ENCODE data around the gene FAM76A. TPM values are rescaled to one million over a fixed set of nuclear protein-coding genes. Genes with fewer than 3 reads are reported as not detected.
A peak's percentile ranks its signal among the peaks of the same experiment; 100 is the strongest.
"Not testable (repeated sequence)": the region's sequence is repeated elsewhere in the genome, so short reads cannot be mapped to it uniquely, and the experiment has no call there.

Gene FAM76A
- total RNA-seq, 3 donors from 2014 or later: 10.3 to 13.0 (median 11.0) TPM

DNA sequence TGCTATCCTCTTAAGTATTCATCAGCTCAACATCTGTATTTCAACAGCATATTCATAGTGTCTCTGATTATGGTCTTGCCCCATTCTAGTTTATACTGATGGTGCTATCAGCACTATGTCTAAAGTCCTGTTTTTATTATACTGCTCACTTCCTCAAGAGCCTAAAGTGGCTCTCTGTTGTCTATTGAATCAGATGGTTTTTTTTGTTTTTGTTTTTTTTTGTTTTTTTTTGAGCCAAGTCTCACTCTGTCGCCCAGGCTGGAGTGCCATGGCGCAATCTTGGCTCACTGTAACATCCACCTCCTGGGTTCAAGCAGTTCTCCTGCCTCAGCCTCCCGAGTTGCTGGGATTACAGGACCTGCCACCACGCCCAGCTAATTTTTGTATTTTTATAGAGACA, 53.4 kb downstream of the FAM76A start:
- H3K4me1 Mint-ChIP-seq (ENCODE audit: low read depth): peaks cover 22% of the 10 kb centered on the region
- no peak for DNase-seq
- H3K4me3 Mint-ChIP-seq: no peak overlapping the region
- H3K27me3 Mint-ChIP-seq (ENCODE audit: low read depth): no peaks in the 10 kb centered on the region
- no peaks in the 10 kb centered on the region for H3K9me3 Mint-ChIP-seq
- peaks cover 14% of the 10 kb centered on the region for H3K36me3 Mint-ChIP-seq (ENCODE audit: insufficient read depth)
- no peak for ATAC-seq

DNA sequence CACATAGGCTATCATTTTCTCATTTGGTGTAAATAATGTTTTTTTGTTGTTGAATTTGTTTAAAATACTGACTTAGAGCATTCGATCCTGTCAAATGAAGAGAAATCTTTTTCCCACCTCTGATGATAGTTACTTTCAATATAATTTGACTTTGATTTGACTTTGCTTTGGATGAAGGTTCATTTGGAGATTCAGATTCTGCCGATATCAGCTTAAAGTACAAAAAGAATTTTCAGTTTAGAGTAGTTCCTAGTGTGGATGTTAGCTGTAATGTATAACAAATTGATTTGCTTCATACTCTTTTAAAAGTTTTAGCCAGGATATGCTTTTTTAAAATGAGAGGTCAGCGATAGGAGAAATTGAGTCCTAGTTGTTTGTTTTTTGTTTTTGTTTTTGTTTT, 57.2 kb downstream of the FAM76A start:
- Mint-ChIP-seq H3K27me3 (ENCODE audit: low read depth) (no peaks in the 10 kb centered on the region), H3K4me1 (ENCODE audit: low read depth) (peaks cover 19% of the 10 kb centered on the region), H3K36me3 (ENCODE audit: insufficient read depth) (peaks cover 4% of the 10 kb centered on the region), H3K4me3 (no peak overlapping the region), H3K9me3 (no peaks in the 10 kb centered on the region)
- ATAC-seq: no peak
- DNase-seq: no peak

DNA sequence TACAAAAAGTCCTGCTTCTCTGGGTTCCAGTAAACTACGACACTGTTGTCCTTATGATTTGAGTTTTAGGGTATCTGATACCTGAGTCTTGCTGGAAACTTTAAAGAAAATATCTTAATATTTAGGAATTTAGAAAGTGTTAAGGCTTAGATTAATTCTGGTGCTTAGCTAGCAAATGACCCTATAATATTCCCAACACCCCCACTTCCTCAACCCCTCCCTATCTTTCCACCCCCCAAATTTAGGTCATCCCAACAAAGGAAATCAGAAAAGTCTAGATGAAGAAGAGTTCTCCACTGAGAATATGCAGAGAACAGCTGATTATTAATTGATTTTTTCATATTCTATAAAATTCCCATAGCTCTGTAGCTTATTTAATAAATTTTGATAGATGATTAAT, 58.9 kb downstream of the FAM76A start:
- Mint-ChIP-seq H3K9me3 (no peaks in the 10 kb centered on the region), H3K4me3 (no peak overlapping the region), H3K36me3 (ENCODE audit: insufficient read depth) (peaks cover 5% of the 10 kb centered on the region), H3K27me3 (ENCODE audit: low read depth) (no peaks in the 10 kb centered on the region), H3K4me1 (ENCODE audit: low read depth) (peaks cover 16% of the 10 kb centered on the region)
- DNase-seq: no peak
- no peak for ATAC-seq

GRCh38 chr1:27785781-27786455, 60.2 kb downstream of the FAM76A start:
- H3K36me3 Mint-ChIP-seq (ENCODE audit: insufficient read depth): peaks cover 13% of the 10 kb centered on the region
- H3K4me1 Mint-ChIP-seq (ENCODE audit: low read depth): peaks cover 16% of the 10 kb centered on the region
- no peak for DNase-seq
- H3K4me3 Mint-ChIP-seq: no peak overlapping the region
- no peak for ATAC-seq
- H3K9me3 Mint-ChIP-seq: no peaks in the 10 kb centered on the region
- no peaks in the 10 kb centered on the region for H3K27me3 Mint-ChIP-seq (ENCODE audit: low read depth)

DNA sequence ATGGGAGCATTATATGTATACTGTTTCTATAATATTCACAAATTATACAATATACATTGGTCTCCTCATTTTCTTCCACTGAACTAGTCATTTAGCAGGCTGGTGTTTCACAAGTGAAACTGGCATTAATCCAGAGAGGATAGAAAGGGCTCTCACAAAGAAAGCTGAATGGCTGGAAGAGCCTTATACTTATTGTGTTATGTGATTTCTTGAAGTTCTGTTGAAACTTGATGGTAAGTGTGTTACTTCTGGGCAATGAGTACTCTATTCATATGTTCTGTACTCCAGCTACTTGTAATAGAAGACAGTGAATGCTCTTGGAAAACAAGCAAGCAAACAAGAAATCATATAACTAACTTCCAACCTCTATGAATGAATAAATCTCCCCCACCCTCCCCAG, 62.1 kb downstream of the FAM76A start:
- peaks cover 15% of the 10 kb centered on the region for H3K4me1 Mint-ChIP-seq (ENCODE audit: low read depth)
- DNase-seq: no peak

DNA sequence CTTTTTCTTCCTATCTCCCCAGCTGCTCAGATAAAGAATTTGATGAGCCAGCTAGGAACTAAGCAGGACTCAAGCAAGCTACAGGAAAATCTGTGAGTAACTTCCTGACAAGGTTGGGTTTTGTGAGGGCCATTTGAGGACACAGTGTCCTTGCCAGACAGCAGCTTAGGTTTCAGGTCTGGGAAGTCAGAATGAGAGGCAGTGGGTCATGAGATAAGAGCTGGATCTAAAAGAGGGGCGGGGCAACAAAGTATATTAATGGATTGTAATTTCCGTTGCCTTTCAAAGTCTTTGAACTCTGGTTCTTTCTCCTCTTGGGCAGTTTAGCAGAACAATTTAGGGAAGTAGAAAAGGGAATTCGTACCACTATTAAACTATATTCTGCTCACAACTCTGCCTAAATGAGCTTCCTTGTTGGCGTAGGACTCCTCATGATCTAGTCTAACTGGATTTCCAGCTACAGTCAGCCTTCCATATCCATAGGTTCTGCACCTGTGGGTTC, 63.8 kb downstream of the FAM76A start:
- peaks cover 23% of the 10 kb centered on the region for H3K36me3 Mint-ChIP-seq (ENCODE audit: insufficient read depth)
- no peak for DNase-seq
- no peak for ATAC-seq
- H3K4me1 Mint-ChIP-seq (ENCODE audit: low read depth): peaks cover 13% of the 10 kb centered on the region
- no peaks in the 10 kb centered on the region for H3K9me3 Mint-ChIP-seq
- H3K4me3 Mint-ChIP-seq: no peak overlapping the region
- H3K27me3 Mint-ChIP-seq (ENCODE audit: low read depth): no peaks in the 10 kb centered on the region

More for the DNA sequence above, 62.1 kb downstream of the FAM76A start:
- no peak for ATAC-seq
- Mint-ChIP-seq H3K36me3 (ENCODE audit: insufficient read depth) (peaks cover 13% of the 10 kb centered on the region), H3K4me3 (no peak overlapping the region), H3K9me3 (no peaks in the 10 kb centered on the region), H3K27me3 (ENCODE audit: low read depth) (no peaks in the 10 kb centered on the region)

GRCh38 chr1:27790270-27790669, 64.5 kb downstream of the FAM76A start:
- not testable (repeated sequence) for H3K4me3 Mint-ChIP-seq; H3K27me3 Mint-ChIP-seq (ENCODE audit: low read depth); H3K4me1 Mint-ChIP-seq (ENCODE audit: low read depth); H3K9me3 Mint-ChIP-seq; DNase-seq; ATAC-seq
- H3K36me3 Mint-ChIP-seq (ENCODE audit: insufficient read depth): peaks cover 26% of the 10 kb centered on the region

DNA sequence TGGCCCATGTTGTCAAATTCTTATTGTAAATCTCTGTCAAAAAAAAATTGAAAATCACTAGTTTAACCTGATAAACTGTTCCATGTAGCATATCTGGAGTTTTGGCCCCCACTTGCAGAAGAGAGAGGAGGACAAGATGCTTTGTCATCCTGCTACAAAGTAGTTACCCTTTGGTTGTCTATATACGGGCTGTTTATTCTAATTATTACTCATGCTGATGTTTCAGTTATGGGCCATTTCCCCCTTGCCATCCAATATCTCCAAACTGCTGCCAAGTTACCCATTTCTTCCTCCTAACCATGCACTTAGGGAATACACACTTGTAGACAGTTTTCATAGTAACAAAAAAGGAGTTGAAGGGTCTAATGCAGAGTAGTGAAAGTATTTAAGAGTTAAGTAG, 69.8 kb downstream of the FAM76A start:
- H3K9me3 Mint-ChIP-seq: no peaks in the 10 kb centered on the region
- no peaks in the 10 kb centered on the region for H3K4me1 Mint-ChIP-seq (ENCODE audit: low read depth)
- H3K4me3 Mint-ChIP-seq: no peak overlapping the region
- ATAC-seq: no peak
- H3K27me3 Mint-ChIP-seq (ENCODE audit: low read depth): no peaks in the 10 kb centered on the region
- no peak for DNase-seq
- H3K36me3 Mint-ChIP-seq (ENCODE audit: insufficient read depth): peaks cover 34% of the 10 kb centered on the region

DNA sequence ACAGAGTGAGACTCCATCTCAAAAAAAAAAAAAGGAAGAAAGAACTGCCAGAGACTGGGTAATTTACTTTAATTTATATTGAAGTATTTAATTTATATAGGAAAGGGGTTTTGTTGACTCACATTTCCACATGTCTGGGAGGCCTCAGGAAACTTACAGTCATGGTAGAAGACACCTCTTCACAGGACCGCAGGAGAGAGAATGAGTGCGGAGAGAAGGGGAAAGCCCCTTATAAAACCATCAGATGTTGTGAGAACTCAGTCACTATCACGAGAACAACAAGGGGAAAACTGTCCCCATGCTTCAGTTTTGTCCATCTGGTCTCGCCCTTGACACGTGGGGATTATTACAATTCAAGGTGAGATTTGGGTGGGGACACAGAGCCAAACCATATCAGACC, 79.0 kb downstream of the FAM76A start:
- H3K27me3 Mint-ChIP-seq (ENCODE audit: low read depth): no peaks in the 10 kb centered on the region
- no peak for DNase-seq
- H3K36me3 Mint-ChIP-seq (ENCODE audit: insufficient read depth): peaks cover 28% of the 10 kb centered on the region
- peaks cover 3% of the 10 kb centered on the region for H3K4me1 Mint-ChIP-seq (ENCODE audit: low read depth)
- H3K4me3 Mint-ChIP-seq: no peak overlapping the region
- no peaks in the 10 kb centered on the region for H3K9me3 Mint-ChIP-seq
- peak; percentile 51 to 74 for ATAC-seq

DNA sequence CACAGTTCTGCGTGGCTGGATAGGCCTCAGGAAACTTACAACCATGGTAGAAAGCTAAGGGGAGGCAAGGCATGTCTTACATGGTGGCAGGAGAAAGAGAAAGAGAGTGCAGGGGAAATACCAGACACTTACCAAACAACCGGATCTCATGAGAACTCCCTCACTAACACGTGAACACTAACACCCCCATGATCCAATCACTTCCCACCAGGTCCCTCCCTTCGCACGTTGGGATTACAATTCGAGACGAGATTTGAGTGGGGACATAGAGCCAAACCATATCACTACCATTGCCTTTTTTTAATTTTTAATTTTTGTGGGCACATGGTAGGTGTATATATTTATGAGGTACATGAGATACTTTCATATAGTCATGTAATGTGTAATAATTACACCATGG, 81.0 kb downstream of the FAM76A start:
- no peak overlapping the region for H3K4me3 Mint-ChIP-seq
- peaks cover 3% of the 10 kb centered on the region for H3K4me1 Mint-ChIP-seq (ENCODE audit: low read depth)
- ATAC-seq: no peak

GRCh38 chr1:27807385-27807784, 81.6 kb downstream of the FAM76A start:
- ATAC-seq: no peak
- Mint-ChIP-seq H3K27me3 (ENCODE audit: low read depth) (no peaks in the 10 kb centered on the region), H3K36me3 (ENCODE audit: insufficient read depth) (peaks cover 23% of the 10 kb centered on the region), H3K4me3 (no peak overlapping the region), H3K4me1 (ENCODE audit: low read depth) (peaks cover 3% of the 10 kb centered on the region), H3K9me3 (no peaks in the 10 kb centered on the region)
- no peak for DNase-seq

More for the DNA sequence above, 81.0 kb downstream of the FAM76A start:
- Mint-ChIP-seq H3K36me3 (ENCODE audit: insufficient read depth) (peaks cover 27% of the 10 kb centered on the region), H3K9me3 (no peaks in the 10 kb centered on the region), H3K27me3 (ENCODE audit: low read depth) (no peaks in the 10 kb centered on the region)
- DNase-seq: no peak

- not testable (repeated sequence) for ATAC-seq; H3K4me1 Mint-ChIP-seq (ENCODE audit: low read depth); H3K4me3 Mint-ChIP-seq; DNase-seq; H3K27me3 Mint-ChIP-seq (ENCODE audit: low read depth); H3K9me3 Mint-ChIP-seq
- H3K36me3 Mint-ChIP-seq (ENCODE audit: insufficient read depth): peaks cover 21% of the 10 kb centered on the region
These were observed 82.4 kb downstream of the FAM76A start for GRCh38 chr1:27808131-27808530.

GRCh38 chr1:27809883-27810282, 84.1 kb downstream of the FAM76A start:
- Mint-ChIP-seq H3K27me3 (ENCODE audit: low read depth) (no peaks in the 10 kb centered on the region), H3K9me3 (no peaks in the 10 kb centered on the region), H3K36me3 (ENCODE audit: insufficient read depth) (peaks cover 16% of the 10 kb centered on the region), H3K4me3 (no peak overlapping the region), H3K4me1 (ENCODE audit: low read depth) (peaks cover under 1% of the 10 kb centered on the region)
- no peak for DNase-seq
- no peak for ATAC-seq

GRCh38 chr1:27811741-27812500, 86.2 kb downstream of the FAM76A start:
- H3K27me3 Mint-ChIP-seq (ENCODE audit: low read depth): no peaks in the 10 kb centered on the region
- DNase-seq (no peak), ATAC-seq (no peak)
- H3K9me3 Mint-ChIP-seq: no peaks in the 10 kb centered on the region
- H3K4me1 Mint-ChIP-seq (ENCODE audit: low read depth): no peaks in the 10 kb centered on the region
- H3K4me3 Mint-ChIP-seq: no peak overlapping the region
- peaks cover 16% of the 10 kb centered on the region for H3K36me3 Mint-ChIP-seq (ENCODE audit: insufficient read depth)

Measured in activated T-cell treated with anti-CD3 and anti-CD28 coated beads, Interleukin-2, amount 50 U/mL, for 4 hours (primary cell).